Panc1 (cell line): ENCODE results near the gene MYG1. TPM values are rescaled to one million over a fixed set of nuclear protein-coding genes. Genes with fewer than 3 reads are reported as not detected.
"Not testable (repeated sequence)": the region's sequence is repeated elsewhere in the genome, so short reads cannot be mapped to it uniquely, and the experiment has no call there.

ENCODE experiments used
- ATAC-seq: fragments of 200-7000 bp; cut with Tn5 transposase; 2 replicates; pipeline ENCODE4 v1.9.1; 2020; ENCODE audit warnings: mild to moderate bottlenecking, moderate library complexity
- BruUV-seq: library from RNA; stranded (reverse); fragments of 400-500 nt; replicated peaks from 2 replicates; lab custom pipeline; 2021; lab: Mats Ljungman, UMichigan
- CTCF ChIA-PET: fragments of 300-600 bp; sonication (Branson Sonifier 250); formaldehyde crosslinking; loops from one replicate; lab custom pipeline; 2022; ENCODE audit warnings: antibody characterized with exemption; lab: Charles Lee
- POLR2A ChIA-PET: fragments of 300-600 bp; sonication (Branson Sonifier 250); formaldehyde crosslinking; loops from one replicate; lab custom pipeline; 2022; ENCODE audit warnings: antibody characterized with exemption; lab: Charles Lee
- DNase-seq: peaks from one replicate; pipeline ENCODE4 v3.0.0-alpha.2; 2010; ENCODE audit warnings: low read depth, low spot score
- H3K27ac ChIP-seq: 2 replicates; pipeline ENCODE4 v1.5.1; 2011; ENCODE audit warnings: mild to moderate bottlenecking, low read length, inconsistent platforms
- H3K27me3 ChIP-seq: fragments of 200-500 bp; sonication (Bioruptor generic); 2 replicates; pipeline ENCODE4 v1.6.0; 2014; ENCODE audit warnings: low read length, inconsistent platforms; ENCODE audit not compliant: control insufficient read depth, insufficient read depth
- H3K36me3 ChIP-seq: fragments of 200-500 bp; sonication (Bioruptor generic); 2 replicates; pipeline ENCODE4 v1.5.1; 2014; ENCODE audit warnings: inconsistent platforms, mild to moderate bottlenecking, low read length, moderate library complexity; ENCODE audit not compliant: control insufficient read depth, insufficient read depth
- H3K4me1 ChIP-seq: 2 replicates; pipeline ENCODE4 v1.5.1; 2011; ENCODE audit warnings: inconsistent platforms, mild to moderate bottlenecking, low read length, moderate library complexity; ENCODE audit not compliant: control insufficient read depth, insufficient read depth
- H3K4me3 ChIP-seq, 2 experiments: 2 replicates each; pipeline ENCODE4 v1.5.1; 2011 to 2012; ENCODE audit warnings: low read depth in 2 of 2, low read length in 2 of 2, mild to moderate bottlenecking in 2 of 2, inconsistent platforms in 1 of 2, moderate library complexity in 1 of 2
- H3K9me3 ChIP-seq: fragments of 200-500 bp; sonication (Bioruptor generic); 2 replicates; pipeline ENCODE4 v1.5.1; 2014; ENCODE audit warnings: low read depth, mild to moderate bottlenecking, inconsistent platforms, low read length, moderate library complexity; ENCODE audit not compliant: control insufficient read depth, insufficient read depth
- POLR2AphosphoS5 ChIP-seq: IDR thresholded peaks from 2 replicates; pipeline ENCODE4 v1.6.1; 2012; ENCODE audit warnings: mild to moderate bottlenecking, low read depth, low read length, moderate library complexity
- SIN3A ChIP-seq: IDR thresholded peaks from 2 replicates; pipeline ENCODE4 v1.6.1; 2012; ENCODE audit warnings: low read depth, mild to moderate bottlenecking, low read length, moderate library complexity, borderline replicate concordance; ENCODE audit not compliant: insufficient read depth
- TCF7L2 ChIP-seq: IDR thresholded peaks from 2 replicates; pipeline ENCODE4 v1.6.1; 2011; ENCODE audit warnings: mild to moderate bottlenecking, low read depth, low read length, inconsistent platforms
- in situ Hi-C: cut with HindIII; loops from 2 replicates; pipeline ENCODE4 v1.10.0; 2016; ENCODE audit warnings: low sequenced_read_pairs, low pct_unique_long_range_greater_than_20kb
- intact Hi-C: fragments of 100-400 bp; cut with micrococcal nuclease; formaldehyde crosslinking; loops from one replicate; pipeline ENCODE4 v1.10.0; 2022; ENCODE audit not compliant: unreplicated experiment
- total RNA-seq: library from RNA; stranded (reverse); gene quantifications from one replicate; pipeline ENCODE4 v1.2.1, GENCODE V29; 2021; ENCODE audit not compliant: unreplicated experiment
- TF ChIP-seq, protein P1 (sequence below): fragments of 450-650 bp; IDR thresholded peaks from 2 replicates; pipeline ENCODE4 v1.5.1; 2017; ENCODE audit warnings: mild to moderate bottlenecking
- TF ChIP-seq, protein P2 (sequence below), 2 experiments: IDR thresholded peaks; 2 replicates each; pipeline ENCODE4 v1.6.1; 2011 to 2012; ENCODE audit warnings: low read depth in 2 of 2, control low read depth in 1 of 2, low read length in 1 of 2, mild to moderate bottlenecking in 1 of 2, moderate library complexity in 1 of 2; ENCODE audit not compliant: insufficient read depth in 1 of 2

Gene MYG1
- total RNA-seq, 1 experiment from 2014 or later: 77.4 TPM

DNA sequence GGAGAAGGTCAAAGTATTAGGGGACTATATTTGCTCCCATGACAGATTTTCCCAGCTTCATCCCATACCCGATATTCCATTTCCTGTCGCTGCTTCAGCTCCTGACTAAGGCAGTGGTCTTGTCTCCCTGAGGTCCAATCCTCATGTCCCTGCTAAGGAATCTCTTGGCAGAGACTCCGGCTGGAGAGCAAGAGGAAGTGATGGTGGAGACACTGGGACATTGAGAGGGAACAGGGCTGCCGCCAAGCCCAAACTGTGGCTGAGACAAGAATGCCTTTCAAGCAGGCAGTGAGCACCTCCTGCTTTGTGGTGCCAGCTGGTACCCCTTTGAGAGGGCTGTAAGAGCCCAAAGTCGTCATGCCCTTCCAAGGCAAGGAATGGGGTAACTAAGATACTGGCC lies 31.2 kb downstream of the MYG1 start:
- H3K36me3 ChIP-seq: no peaks in the 10 kb centered on the region
- ChIA-PET POLR2A (no interaction called here), CTCF (interaction anchor here (0.8 to 1.0 kb wide), 2 partner anchors 9 to 22 kb away, joined by 4 read pairs; partner anchors contain the start of gene AAAS)
- no TSS peak for BruUV-seq
- H3K9me3 ChIP-seq: no peaks in the 10 kb centered on the region
- intact Hi-C loops: no loop called here
- no peak for ATAC-seq
- H3K4me3 ChIP-seq: no peak overlapping the region
- H3K4me1 ChIP-seq: no peaks in the 10 kb centered on the region; the same call in 1 of the 2 replicates
- TF ChIP-seq POLR2AphosphoS5: no peak
- TF ChIP-seq, protein P1, sequence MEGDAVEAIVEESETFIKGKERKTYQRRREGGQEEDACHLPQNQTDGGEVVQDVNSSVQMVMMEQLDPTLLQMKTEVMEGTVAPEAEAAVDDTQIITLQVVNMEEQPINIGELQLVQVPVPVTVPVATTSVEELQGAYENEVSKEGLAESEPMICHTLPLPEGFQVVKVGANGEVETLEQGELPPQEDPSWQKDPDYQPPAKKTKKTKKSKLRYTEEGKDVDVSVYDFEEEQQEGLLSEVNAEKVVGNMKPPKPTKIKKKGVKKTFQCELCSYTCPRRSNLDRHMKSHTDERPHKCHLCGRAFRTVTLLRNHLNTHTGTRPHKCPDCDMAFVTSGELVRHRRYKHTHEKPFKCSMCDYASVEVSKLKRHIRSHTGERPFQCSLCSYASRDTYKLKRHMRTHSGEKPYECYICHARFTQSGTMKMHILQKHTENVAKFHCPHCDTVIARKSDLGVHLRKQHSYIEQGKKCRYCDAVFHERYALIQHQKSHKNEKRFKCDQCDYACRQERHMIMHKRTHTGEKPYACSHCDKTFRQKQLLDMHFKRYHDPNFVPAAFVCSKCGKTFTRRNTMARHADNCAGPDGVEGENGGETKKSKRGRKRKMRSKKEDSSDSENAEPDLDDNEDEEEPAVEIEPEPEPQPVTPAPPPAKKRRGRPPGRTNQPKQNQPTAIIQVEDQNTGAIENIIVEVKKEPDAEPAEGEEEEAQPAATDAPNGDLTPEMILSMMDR: no peak
- TF ChIP-seq SIN3A: no peak
- no peak for TF ChIP-seq TCF7L2
- TF ChIP-seq, protein P2, sequence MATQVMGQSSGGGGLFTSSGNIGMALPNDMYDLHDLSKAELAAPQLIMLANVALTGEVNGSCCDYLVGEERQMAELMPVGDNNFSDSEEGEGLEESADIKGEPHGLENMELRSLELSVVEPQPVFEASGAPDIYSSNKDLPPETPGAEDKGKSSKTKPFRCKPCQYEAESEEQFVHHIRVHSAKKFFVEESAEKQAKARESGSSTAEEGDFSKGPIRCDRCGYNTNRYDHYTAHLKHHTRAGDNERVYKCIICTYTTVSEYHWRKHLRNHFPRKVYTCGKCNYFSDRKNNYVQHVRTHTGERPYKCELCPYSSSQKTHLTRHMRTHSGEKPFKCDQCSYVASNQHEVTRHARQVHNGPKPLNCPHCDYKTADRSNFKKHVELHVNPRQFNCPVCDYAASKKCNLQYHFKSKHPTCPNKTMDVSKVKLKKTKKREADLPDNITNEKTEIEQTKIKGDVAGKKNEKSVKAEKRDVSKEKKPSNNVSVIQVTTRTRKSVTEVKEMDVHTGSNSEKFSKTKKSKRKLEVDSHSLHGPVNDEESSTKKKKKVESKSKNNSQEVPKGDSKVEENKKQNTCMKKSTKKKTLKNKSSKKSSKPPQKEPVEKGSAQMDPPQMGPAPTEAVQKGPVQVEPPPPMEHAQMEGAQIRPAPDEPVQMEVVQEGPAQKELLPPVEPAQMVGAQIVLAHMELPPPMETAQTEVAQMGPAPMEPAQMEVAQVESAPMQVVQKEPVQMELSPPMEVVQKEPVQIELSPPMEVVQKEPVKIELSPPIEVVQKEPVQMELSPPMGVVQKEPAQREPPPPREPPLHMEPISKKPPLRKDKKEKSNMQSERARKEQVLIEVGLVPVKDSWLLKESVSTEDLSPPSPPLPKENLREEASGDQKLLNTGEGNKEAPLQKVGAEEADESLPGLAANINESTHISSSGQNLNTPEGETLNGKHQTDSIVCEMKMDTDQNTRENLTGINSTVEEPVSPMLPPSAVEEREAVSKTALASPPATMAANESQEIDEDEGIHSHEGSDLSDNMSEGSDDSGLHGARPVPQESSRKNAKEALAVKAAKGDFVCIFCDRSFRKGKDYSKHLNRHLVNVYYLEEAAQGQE (IDR thresholded peaks at IDR 0.05; ENCODE audit: insufficient read depth in 1 of 2, low read depth in 2 of 2, low read length in 1 of 2): no peak
- H3K27me3 ChIP-seq: no peaks in the 10 kb centered on the region
- in situ Hi-C loops: no loop called here
- DNase-seq: no peak
- H3K27ac ChIP-seq: no peak overlapping the region

DNA sequence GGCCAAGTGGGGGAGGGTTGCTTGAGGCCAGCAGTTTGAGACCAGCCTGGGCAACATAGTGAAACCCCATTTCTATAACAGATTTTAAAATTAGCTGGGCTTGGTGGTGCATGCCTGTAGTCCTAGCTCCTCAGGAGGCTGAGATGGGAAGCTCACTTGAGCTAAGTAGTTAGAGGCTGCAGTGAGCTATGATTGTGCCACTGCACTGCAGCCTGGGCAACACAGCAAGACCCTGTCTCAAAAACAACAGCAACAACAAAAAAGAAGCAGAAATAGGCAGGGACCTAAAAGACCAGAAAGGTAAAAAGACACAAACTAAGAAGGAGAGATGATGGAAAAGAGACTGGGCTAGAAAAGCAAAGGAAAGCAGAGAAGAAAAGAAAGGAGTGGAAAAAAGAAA lies 32.8 kb downstream of the MYG1 start:
- ATAC-seq, H3K4me3 ChIP-seq, BruUV-seq, H3K36me3 ChIP-seq, in situ Hi-C loops, intact Hi-C loops, DNase-seq, POLR2A ChIA-PET, H3K9me3 ChIP-seq, H3K27ac ChIP-seq, H3K4me1 ChIP-seq, H3K27me3 ChIP-seq: not testable (repeated sequence)
- CTCF ChIA-PET: interaction anchor here (0.6 kb wide), 1 partner anchor 1307 kb away, joined by 3 read pairs; no protein-coding TSS in a partner anchor

DNA sequence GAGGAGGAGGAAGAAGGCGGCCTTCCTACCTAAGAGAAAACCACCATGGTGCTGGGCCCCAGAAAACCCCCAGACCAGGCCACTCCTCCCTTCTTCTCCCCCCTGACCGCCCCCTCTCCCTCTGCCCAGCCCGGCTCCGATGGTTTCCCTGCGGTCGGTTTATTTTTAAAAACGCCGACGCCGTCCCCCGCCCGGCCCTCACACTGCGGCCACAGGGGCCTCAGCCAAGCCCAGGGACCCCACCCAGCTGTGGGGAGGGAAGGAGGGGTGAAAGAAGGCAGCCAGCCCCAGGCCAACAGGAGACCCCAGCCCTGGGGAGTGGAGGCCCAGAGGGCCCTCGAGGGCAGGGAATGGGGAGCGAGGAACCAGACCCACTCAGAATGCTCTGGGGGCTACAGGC lies 33.2 kb downstream of the MYG1 start:
- in situ Hi-C loops (no loop called here), intact Hi-C loops (no loop called here)
- ATAC-seq: no peak
- Histone ChIP-seq H3K9me3 (no peaks in the 10 kb centered on the region), H3K36me3 (no peaks in the 10 kb centered on the region), H3K4me1 (no peaks in the 10 kb centered on the region), H3K27me3 (no peaks in the 10 kb centered on the region), H3K27ac (no peak overlapping the region), H3K4me3 (no peak overlapping the region)
- DNase-seq: no peak
- no TSS peak for BruUV-seq
- TF ChIP-seq TCF7L2 (no peak), SIN3A (no peak), POLR2AphosphoS5 (no peak)
- TF ChIP-seq, protein P2 (IDR thresholded peaks at IDR 0.05; ENCODE audit: insufficient read depth in 1 of 2, low read depth in 2 of 2, low read length in 1 of 2): no peak
- TF ChIP-seq, protein P1: no peak
- ChIA-PET CTCF (no interaction called here), POLR2A (no interaction called here)
